WTC11 (cell line): ENCODE results near the gene SORT1. TPM values are rescaled to one million over a fixed set of nuclear protein-coding genes. Genes with fewer than 3 reads are reported as not detected.

Source experiments
- ATAC-seq: fragments of 200-7000 bp; cut with Tn5 transposase; 2 replicates; pipeline ENCODE4 v1.10.0; 2021; ENCODE audit warnings: mild to moderate bottlenecking, moderate library complexity
- CTCF ChIA-PET: fragments of 300-600 bp; sonication (Branson Sonifier 250); formaldehyde crosslinking; loops from one replicate; lab custom pipeline; 2021; ENCODE audit warnings: antibody characterized with exemption; lab: Charles Lee
- POLR2A ChIA-PET: fragments of 350-600 bp; sonication (Branson Sonifier 250); formaldehyde crosslinking; loops from one replicate; lab custom pipeline; 2021; ENCODE audit warnings: antibody characterized with exemption; lab: Charles Lee
- DNase-seq: peaks from one replicate; pipeline ENCODE4 v3.0.0; 2021; ENCODE audit warnings: low spot score
- H3K27ac Mint-ChIP-seq: 2 replicates; pipeline ENCODE4 v1.8.0; 2021; ENCODE audit warnings: mixed read lengths
- H3K27me3 Mint-ChIP-seq: 2 replicates; pipeline ENCODE4 v1.8.0; 2021; ENCODE audit warnings: low read depth, mild to moderate bottlenecking, moderate library complexity, mixed read lengths
- H3K36me3 Mint-ChIP-seq: 2 replicates; pipeline ENCODE4 v1.8.0; 2021; ENCODE audit warnings: mixed read lengths
- H3K4me1 Mint-ChIP-seq: 2 replicates; pipeline ENCODE4 v1.8.0; 2022; ENCODE audit warnings: mixed read lengths
- H3K4me3 Mint-ChIP-seq: 2 replicates; pipeline ENCODE4 v1.8.0; 2021; ENCODE audit warnings: mild to moderate bottlenecking, moderate library complexity, mixed read lengths
- H3K9me3 Mint-ChIP-seq: 2 replicates; pipeline ENCODE4 v1.8.0; 2021; ENCODE audit warnings: mixed read lengths
- ATF1 ChIP-seq: sonication (generic); formaldehyde crosslinking; IDR thresholded peaks from 2 replicates; pipeline ENCODE4 v1.8.1; 2023; ENCODE audit warnings: mild to moderate bottlenecking, moderate library complexity, missing genetic modification reagents
- ESRRA ChIP-seq: sonication (generic); formaldehyde crosslinking; IDR thresholded peaks from 2 replicates; pipeline ENCODE4 v1.8.1; 2022; ENCODE audit warnings: mild to moderate bottlenecking, missing genetic modification reagents, borderline replicate concordance
- GRHL2 ChIP-seq: fragments of 250-450 bp; sonication (Bioruptor Pico); IDR thresholded peaks from 2 replicates; pipeline ENCODE4 v1.8.0; 2022; ENCODE audit warnings: mild to moderate bottlenecking, moderate library complexity; ENCODE audit not compliant: insufficient replicate concordance, severe bottlenecking
- GTF2I ChIP-seq: fragments of 250-450 bp; sonication (Bioruptor Pico); conservative IDR thresholded peaks from 2 replicates; pipeline ENCODE4 v1.4.0; 2021; ENCODE audit warnings: mild to moderate bottlenecking
- MXD4 ChIP-seq: fragments of 250-450 bp; sonication (Bioruptor Pico); IDR thresholded peaks from 2 replicates; pipeline ENCODE4 v1.8.0; 2021; ENCODE audit warnings: mild to moderate bottlenecking, moderate library complexity, borderline replicate concordance
- NR3C1 ChIP-seq: sonication (generic); formaldehyde crosslinking; conservative IDR thresholded peaks from 2 replicates; pipeline ENCODE4 v1.8.1; 2023; ENCODE audit warnings: low read depth, mild to moderate bottlenecking, missing genetic modification reagents
- OVOL2 ChIP-seq: fragments of 250-450 bp; sonication (Bioruptor Pico); IDR thresholded peaks from 2 replicates; pipeline ENCODE4 v1.9.0; 2021; ENCODE audit warnings: mild to moderate bottlenecking, borderline replicate concordance
- SP1 ChIP-seq: sonication (generic); formaldehyde crosslinking; conservative IDR thresholded peaks from 2 replicates; pipeline ENCODE4 v1.8.1; 2022; ENCODE audit warnings: missing genetic modification reagents
- TCF7 ChIP-seq: sonication (generic); formaldehyde crosslinking; IDR thresholded peaks from 2 replicates; pipeline ENCODE4 v1.8.0; 2022; ENCODE audit warnings: mild to moderate bottlenecking, low read depth, missing genetic modification reagents, moderate library complexity
- USF1 ChIP-seq: sonication (generic); formaldehyde crosslinking; IDR thresholded peaks from 2 replicates; pipeline ENCODE4 v1.8.0; 2022; ENCODE audit warnings: mild to moderate bottlenecking, missing genetic modification reagents
- ZNF121 ChIP-seq: sonication (generic); formaldehyde crosslinking; IDR thresholded peaks from 2 replicates; pipeline ENCODE4 v1.8.0; 2023; ENCODE audit warnings: missing genetic modification reagents
- ZNF232 ChIP-seq: sonication (generic); formaldehyde crosslinking; IDR thresholded peaks from 2 replicates; pipeline ENCODE4 v1.8.0; 2022; ENCODE audit warnings: mild to moderate bottlenecking, missing genetic modification reagents
- ZNF317 ChIP-seq: sonication (generic); formaldehyde crosslinking; IDR thresholded peaks from 2 replicates; pipeline ENCODE4 v1.8.1; 2023; ENCODE audit warnings: low read depth, mild to moderate bottlenecking, moderate library complexity, missing genetic modification reagents, borderline replicate concordance
- ZNF416 ChIP-seq: fragments of 250-450 bp; sonication (Bioruptor Pico); IDR thresholded peaks from 2 replicates; pipeline ENCODE4 v1.9.0; 2021; ENCODE audit warnings: mild to moderate bottlenecking, inconsistent platforms
- ZNF423 ChIP-seq: fragments of 250-450 bp; sonication (Bioruptor Pico); IDR thresholded peaks from 2 replicates; pipeline ENCODE4 v2.1.2; 2022; ENCODE audit warnings: mild to moderate bottlenecking, moderate library complexity
- ZNF512 ChIP-seq: sonication (generic); formaldehyde crosslinking; IDR thresholded peaks from 2 replicates; pipeline ENCODE4 v1.8.1; 2022; ENCODE audit warnings: missing genetic modification reagents, borderline replicate concordance
- total RNA-seq: library from RNA; stranded (reverse); gene quantifications from 3 replicates; pipeline ENCODE4 v1.2.3, GENCODE V29; 2021
- TF ChIP-seq, protein P1 (sequence below): fragments of 250-450 bp; sonication (Bioruptor Pico); IDR thresholded peaks from 2 replicates; pipeline ENCODE4 v1.9.0; 2021; ENCODE audit warnings: moderate library complexity, mild to moderate bottlenecking, inconsistent platforms, borderline replicate concordance
- TF ChIP-seq, protein P2 (sequence below): sonication (generic); formaldehyde crosslinking; IDR thresholded peaks from 2 replicates; pipeline ENCODE4 v1.8.0; 2023; ENCODE audit warnings: mild to moderate bottlenecking, missing genetic modification reagents
- TF ChIP-seq, protein P3 (sequence below): sonication (generic); formaldehyde crosslinking; IDR thresholded peaks from 2 replicates; pipeline ENCODE4 v1.8.1; 2023; ENCODE audit warnings: mild to moderate bottlenecking, missing genetic modification reagents
- TF ChIP-seq, protein P4 (sequence below): sonication (generic); formaldehyde crosslinking; conservative IDR thresholded peaks from 2 replicates; pipeline ENCODE4 v1.8.1; 2023; ENCODE audit warnings: mild to moderate bottlenecking, low read depth, missing genetic modification reagents, moderate library complexity

The SORT1 gene
- total RNA-seq, 1 experiment from 2014 or later, result 55.9 TPM

GRCh38 chr1:109262231-109263055 lies 135.3 kb downstream of the SORT1 start (continued):
- TF ChIP-seq ESRRA (CRISPR knock-in tag) (no peak), GTF2I (CRISPR knock-in tag) (no peak), ZNF416 (no peak)
- TF ChIP-seq, protein P1, sequence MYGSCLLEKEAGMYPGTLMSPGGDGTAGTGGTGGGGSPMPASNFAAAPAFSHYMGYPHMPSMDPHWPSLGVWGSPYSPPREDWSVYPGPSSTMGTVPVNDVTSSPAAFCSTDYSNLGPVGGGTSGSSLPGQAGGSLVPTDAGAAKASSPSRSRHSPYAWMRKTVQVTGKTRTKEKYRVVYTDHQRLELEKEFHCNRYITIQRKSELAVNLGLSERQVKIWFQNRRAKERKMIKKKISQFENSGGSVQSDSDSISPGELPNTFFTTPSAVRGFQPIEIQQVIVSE (CRISPR knock-in tag), result no peak
- TF ChIP-seq, protein P2, sequence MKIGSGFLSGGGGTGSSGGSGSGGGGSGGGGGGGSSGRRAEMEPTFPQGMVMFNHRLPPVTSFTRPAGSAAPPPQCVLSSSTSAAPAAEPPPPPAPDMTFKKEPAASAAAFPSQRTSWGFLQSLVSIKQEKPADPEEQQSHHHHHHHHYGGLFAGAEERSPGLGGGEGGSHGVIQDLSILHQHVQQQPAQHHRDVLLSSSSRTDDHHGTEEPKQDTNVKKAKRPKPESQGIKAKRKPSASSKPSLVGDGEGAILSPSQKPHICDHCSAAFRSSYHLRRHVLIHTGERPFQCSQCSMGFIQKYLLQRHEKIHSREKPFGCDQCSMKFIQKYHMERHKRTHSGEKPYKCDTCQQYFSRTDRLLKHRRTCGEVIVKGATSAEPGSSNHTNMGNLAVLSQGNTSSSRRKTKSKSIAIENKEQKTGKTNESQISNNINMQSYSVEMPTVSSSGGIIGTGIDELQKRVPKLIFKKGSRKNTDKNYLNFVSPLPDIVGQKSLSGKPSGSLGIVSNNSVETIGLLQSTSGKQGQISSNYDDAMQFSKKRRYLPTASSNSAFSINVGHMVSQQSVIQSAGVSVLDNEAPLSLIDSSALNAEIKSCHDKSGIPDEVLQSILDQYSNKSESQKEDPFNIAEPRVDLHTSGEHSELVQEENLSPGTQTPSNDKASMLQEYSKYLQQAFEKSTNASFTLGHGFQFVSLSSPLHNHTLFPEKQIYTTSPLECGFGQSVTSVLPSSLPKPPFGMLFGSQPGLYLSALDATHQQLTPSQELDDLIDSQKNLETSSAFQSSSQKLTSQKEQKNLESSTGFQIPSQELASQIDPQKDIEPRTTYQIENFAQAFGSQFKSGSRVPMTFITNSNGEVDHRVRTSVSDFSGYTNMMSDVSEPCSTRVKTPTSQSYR (CRISPR knock-in tag), result no peak

- CTCF ChIA-PET, result no interaction called here
- H3K27me3 Mint-ChIP-seq, result no peaks in the 10 kb centered on the region
- POLR2A ChIA-PET, result no interaction called here
- ATAC-seq (no peak), DNase-seq (no peak)
- H3K9me3 Mint-ChIP-seq, result no peaks in the 10 kb centered on the region
- no peaks in the 10 kb centered on the region for H3K36me3 Mint-ChIP-seq
- no peak overlapping the region for H3K4me3 Mint-ChIP-seq
- TF ChIP-seq ZNF512 (CRISPR knock-in tag) (no peak), NR3C1 (CRISPR knock-in tag) (no peak), ESRRA (CRISPR knock-in tag) (no peak), SP1 (no peak)
- TF ChIP-seq, protein P3, sequence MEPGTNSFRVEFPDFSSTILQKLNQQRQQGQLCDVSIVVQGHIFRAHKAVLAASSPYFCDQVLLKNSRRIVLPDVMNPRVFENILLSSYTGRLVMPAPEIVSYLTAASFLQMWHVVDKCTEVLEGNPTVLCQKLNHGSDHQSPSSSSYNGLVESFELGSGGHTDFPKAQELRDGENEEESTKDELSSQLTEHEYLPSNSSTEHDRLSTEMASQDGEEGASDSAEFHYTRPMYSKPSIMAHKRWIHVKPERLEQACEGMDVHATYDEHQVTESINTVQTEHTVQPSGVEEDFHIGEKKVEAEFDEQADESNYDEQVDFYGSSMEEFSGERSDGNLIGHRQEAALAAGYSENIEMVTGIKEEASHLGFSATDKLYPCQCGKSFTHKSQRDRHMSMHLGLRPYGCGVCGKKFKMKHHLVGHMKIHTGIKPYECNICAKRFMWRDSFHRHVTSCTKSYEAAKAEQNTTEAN (CRISPR knock-in tag), result no peak
- TF ChIP-seq, all 79 proteins: peak for 0
- peaks cover 21% of the 10 kb centered on the region for H3K4me1 Mint-ChIP-seq
- no peak overlapping the region for H3K27ac Mint-ChIP-seq
Measured at GRCh38 chr1:109261578-109261977, 136.1 kb downstream of the SORT1 start.

DNA sequence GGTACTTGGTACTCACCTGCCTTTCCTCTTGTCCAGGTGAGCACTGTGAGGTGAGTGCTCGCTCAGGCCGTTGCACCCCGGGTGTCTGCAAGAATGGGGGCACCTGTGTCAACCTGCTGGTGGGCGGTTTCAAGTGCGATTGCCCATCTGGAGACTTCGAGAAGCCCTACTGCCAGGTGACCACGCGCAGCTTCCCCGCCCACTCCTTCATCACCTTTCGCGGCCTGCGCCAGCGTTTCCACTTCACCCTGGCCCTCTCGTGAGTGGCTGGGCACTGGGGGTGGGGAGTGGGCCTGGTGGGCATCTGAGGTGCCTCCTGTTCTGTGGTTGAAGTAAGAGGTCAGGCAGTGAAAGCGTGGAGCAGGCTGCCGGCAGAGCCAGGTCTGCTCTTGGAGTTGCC lies 136.7 kb downstream of the SORT1 start:
- CTCF ChIA-PET, result interaction anchor here (0.9 to 2.0 kb wide), 2 partner anchors 60 to 67 kb away, joined by 3 to 9 read pairs; no protein-coding TSS in a partner anchor
- no peak overlapping the region for H3K4me3 Mint-ChIP-seq
- H3K9me3 Mint-ChIP-seq, result no peaks in the 10 kb centered on the region
- POLR2A ChIA-PET, result no interaction called here
- no peak for ATAC-seq
- no peak for DNase-seq
- no peaks in the 10 kb centered on the region for H3K36me3 Mint-ChIP-seq
- peaks cover 24% of the 10 kb centered on the region for H3K4me1 Mint-ChIP-seq
- no peak overlapping the region for H3K27ac Mint-ChIP-seq
- H3K27me3 Mint-ChIP-seq, result no peaks in the 10 kb centered on the region
- TF ChIP-seq ZNF317 (CRISPR knock-in tag) (no peak), OVOL2 (no peak), ZNF121 (CRISPR knock-in tag) (no peak), MXD4 (CRISPR knock-in tag) (no peak), ATF1 (CRISPR knock-in tag) (no peak), ZNF423 (CRISPR knock-in tag) (no peak), GTF2I (CRISPR knock-in tag) (no peak), TCF7 (no peak), ZNF512 (CRISPR knock-in tag) (no peak), ZNF232 (CRISPR knock-in tag) (no peak), GRHL2 (no peak), USF1 (CRISPR knock-in tag) (no peak)
- TF ChIP-seq, protein P4, sequence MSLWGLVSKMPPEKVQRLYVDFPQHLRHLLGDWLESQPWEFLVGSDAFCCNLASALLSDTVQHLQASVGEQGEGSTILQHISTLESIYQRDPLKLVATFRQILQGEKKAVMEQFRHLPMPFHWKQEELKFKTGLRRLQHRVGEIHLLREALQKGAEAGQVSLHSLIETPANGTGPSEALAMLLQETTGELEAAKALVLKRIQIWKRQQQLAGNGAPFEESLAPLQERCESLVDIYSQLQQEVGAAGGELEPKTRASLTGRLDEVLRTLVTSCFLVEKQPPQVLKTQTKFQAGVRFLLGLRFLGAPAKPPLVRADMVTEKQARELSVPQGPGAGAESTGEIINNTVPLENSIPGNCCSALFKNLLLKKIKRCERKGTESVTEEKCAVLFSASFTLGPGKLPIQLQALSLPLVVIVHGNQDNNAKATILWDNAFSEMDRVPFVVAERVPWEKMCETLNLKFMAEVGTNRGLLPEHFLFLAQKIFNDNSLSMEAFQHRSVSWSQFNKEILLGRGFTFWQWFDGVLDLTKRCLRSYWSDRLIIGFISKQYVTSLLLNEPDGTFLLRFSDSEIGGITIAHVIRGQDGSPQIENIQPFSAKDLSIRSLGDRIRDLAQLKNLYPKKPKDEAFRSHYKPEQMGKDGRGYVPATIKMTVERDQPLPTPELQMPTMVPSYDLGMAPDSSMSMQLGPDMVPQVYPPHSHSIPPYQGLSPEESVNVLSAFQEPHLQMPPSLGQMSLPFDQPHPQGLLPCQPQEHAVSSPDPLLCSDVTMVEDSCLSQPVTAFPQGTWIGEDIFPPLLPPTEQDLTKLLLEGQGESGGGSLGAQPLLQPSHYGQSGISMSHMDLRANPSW (CRISPR knock-in tag), result no peak
